HFF-Myc (cell line): ENCODE data around the gene CALCOCO2.

Source experiments
- DNase-seq: peaks from one replicate; pipeline ENCODE4 v3.0.0-alpha.2; 2011; ENCODE audit warnings: low read depth; ENCODE audit errors: extremely low read depth
- H3K4me3 ChIP-seq: replicated peaks from 2 replicates; pipeline ENCODE4 v1.5.1; 2011; ENCODE audit warnings: low read depth, mild to moderate bottlenecking, control low read depth, low read length
- CTCF ChIP-seq: IDR thresholded peaks from 2 replicates; pipeline ENCODE4 v1.5.1; 2012; ENCODE audit warnings: mild to moderate bottlenecking, low read depth, low read length, control low read depth; ENCODE audit errors: missing control alignments

The CALCOCO2 gene

GRCh38 chr17:48908047-48908843 is 77.4 kb downstream of the CALCOCO2 start, which contains the start of gene UBE2Z:
UBE2Z (plus strand) TSS chr17:48908407; CDS start chr17:48908504, 97 bp downstream.
- TF ChIP-seq CTCF, result no peak
- peak; percentile 82 for DNase-seq
- H3K4me3 ChIP-seq, result peak within 1 kb of the TSS; percentile 79

- peak overlapping the region; percentile 79 for H3K4me3 ChIP-seq
- TF ChIP-seq CTCF, result no peak
- DNase-seq, result peak; percentile 61
Measured at GRCh38 chr17:48908853-48909394, 78.1 kb downstream of the CALCOCO2 start.

GRCh38 chr17:48909783-48910182 is 78.9 kb downstream of the CALCOCO2 start:
- peak overlapping the region; percentile 79 for H3K4me3 ChIP-seq
- no peak for DNase-seq
- TF ChIP-seq CTCF, result no peak

GRCh38 chr17:48910370-48910769 is 79.5 kb downstream of the CALCOCO2 start:
- DNase-seq, result no peak
- peak overlapping the region; percentile 79 for H3K4me3 ChIP-seq
- TF ChIP-seq CTCF, result no peak

GRCh38 chr17:48912476-48912875 is 81.6 kb downstream of the CALCOCO2 start:
- TF ChIP-seq CTCF, result no peak
- no peak for DNase-seq
- no peak overlapping the region for H3K4me3 ChIP-seq
